Fibroblast of upper back skin (primary cell): ENCODE data around the gene NTN4.

Experiments used
- DNase-seq: peaks from one replicate; pipeline ENCODE4 v3.0.0-alpha.2; 2013

The NTN4 gene

DNA sequence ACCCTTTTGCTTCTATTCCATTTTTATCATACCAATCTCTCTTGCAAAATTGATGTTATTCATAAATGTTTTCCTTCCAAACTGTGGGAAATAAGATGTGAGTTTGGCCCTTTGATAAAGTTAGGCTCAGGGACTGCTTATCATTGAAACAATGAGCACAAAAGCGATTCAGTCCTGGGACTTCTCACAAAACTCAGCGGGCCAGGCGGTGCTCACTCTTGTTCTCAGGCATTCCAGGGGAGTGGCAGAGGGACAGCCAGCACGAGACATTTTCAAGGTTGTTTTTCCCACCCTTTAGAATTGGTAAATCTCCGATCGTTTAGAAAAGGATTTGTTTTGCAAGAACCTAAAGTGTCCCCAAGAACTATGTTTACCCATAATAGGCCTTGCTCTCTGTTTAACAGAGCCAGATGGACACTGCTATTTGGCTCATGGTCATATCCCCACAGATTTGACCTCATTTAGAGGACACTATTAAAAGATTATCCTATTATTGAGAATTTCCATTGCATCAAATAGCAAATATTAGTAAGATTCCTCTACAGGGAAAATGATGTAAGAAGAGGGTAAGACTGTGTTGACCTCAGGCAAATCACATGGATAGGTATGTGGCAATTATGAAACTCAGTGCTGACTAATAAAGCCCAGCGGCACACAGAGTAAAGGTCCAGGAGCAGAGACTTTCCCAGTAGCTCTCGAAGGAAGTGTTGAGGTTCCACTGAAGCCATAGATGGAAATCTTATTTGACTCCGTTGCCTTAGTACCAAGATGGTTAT, 136.6 kb downstream of the NTN4 start:
- peak; percentile 85 for DNase-seq

GRCh38 chr12:95651681-95652080, 138.9 kb downstream of the NTN4 start:
- no peak for DNase-seq

DNA sequence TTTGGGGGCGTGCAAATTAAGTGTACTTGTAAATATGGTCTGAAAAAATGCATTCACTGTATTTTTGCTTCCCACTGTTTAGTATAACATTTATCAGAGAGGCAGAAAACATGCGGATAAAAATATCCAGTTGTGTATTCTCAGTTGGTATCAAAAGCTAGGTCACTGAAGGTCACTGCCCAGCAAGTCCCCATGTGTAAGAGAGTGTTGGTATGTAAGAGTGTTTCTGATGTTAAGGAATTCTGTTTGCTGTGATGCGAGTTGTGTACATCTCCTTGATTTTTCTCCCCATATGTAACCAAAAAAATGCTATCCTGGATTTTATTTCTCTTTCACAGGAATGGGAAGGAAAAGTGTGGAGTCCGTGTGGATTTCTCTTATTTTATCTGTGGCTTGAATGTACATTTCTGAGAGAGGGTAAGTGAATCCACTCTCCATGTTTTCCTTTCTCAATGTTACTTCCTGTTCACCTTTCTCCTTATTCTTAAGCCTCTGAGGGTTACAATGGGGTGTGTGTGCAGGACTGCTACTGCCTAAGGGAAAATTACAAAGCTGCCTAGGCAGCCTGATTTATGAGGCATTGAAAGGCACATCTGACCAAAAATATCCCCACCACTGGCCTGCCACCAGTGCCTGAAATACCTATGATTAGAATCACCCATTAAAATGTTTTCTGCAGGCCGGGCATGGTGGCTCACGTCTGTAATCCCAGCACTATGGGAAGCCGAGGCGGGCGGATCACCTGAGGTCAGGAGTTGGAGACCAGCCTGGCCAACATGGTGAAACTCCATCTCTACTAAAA, 141.4 kb downstream of the NTN4 start:
- peak; percentile 80 for DNase-seq

DNA sequence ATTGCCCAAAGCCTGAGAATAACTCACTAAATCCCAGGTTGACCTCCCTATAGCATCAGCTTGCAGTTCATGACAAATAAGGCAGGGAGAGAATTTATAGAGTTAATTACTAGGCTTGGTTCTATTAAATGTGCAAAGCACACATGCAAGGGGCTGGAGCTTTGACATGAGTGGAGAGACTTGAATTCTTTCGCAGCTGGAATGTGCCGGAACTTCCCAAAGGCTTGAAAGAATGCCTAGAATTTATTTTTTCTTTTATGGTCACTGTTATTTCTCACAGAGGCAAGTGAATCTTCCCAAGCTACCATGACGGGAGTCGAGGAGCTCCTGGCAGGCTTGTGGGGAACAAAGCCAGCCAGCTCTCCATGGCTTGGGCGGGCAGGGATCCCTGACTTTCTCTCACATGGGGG, 143.8 kb downstream of the NTN4 start:
- DNase-seq = peak; percentile 88

DNA sequence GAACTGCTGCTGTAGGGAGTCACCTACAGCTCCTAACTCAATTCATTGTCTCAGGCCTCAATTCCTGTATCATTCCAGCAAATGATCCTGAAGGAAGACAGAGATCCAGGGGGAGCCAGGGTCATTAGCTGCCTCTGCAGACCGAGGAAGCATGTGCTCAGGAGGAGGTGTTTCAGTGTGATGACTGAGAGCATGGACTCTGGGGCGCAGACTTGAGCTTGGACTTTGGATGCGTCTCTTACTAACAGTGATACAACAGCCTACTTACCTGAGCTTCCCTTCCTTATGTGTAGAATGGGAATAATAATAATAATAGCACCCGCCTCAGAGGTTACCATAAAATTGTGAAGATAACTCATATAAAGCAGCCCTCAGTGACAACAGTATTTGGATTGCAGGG, 147.3 kb downstream of the NTN4 start:
- DNase-seq = no peak

DNA sequence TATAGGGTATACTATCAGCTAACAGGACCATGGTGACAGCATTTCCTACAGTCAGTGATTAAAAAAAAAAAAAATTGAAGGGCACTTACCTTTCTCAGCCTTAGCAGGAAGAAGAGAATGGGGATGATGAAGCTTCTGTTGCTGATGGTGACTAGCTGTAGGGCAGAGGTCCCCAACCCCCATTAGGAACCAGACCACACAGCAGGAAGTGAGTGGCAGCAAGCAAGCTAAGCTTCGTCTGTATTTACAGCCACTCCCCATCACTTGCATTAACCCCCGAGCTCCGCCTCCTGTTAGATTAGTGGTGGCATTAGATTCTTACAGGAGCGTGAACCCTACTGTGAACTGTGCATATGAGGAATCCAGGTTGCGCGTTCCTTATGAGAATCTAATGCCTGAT, 148.0 kb downstream of the NTN4 start:
- DNase-seq = no peak

DNA sequence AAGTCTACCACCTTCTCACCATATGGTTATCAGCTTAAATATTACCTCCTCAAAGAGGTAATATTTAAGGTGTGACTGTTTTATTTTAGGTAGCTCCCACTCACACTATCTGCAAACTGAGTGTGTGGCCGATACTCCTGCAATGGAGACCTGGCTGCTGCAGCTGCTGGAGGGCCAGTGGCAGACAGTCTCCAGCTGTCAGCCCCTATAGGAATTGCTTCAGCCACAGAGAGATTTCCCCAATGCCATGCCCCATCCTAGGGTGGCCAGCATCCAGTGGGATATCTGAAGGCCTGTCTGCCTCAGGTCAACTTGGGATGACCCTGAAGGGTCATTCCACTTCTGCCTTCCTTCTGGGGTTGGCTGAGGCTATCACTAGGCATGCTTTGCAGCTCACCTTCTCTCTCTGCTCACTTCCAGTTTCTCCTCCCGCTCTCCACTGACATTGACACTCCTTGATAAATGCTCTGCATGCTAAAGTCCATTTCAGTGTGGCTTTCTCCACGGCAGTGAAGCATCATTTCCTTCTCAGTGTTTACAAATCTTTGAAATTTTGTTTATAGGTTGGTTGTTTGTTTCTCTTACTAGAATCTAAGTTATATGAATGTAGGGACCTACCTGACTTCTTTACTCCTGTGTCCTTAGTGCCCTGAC, 149.1 kb downstream of the NTN4 start:
- DNase-seq = no peak

GRCh38 chr12:95640516-95640915, 150.0 kb downstream of the NTN4 start:
- DNase-seq = no peak

GRCh38 chr12:95637471-95638155, 153.0 kb downstream of the NTN4 start:
- DNase-seq = peak; percentile 89

DNA sequence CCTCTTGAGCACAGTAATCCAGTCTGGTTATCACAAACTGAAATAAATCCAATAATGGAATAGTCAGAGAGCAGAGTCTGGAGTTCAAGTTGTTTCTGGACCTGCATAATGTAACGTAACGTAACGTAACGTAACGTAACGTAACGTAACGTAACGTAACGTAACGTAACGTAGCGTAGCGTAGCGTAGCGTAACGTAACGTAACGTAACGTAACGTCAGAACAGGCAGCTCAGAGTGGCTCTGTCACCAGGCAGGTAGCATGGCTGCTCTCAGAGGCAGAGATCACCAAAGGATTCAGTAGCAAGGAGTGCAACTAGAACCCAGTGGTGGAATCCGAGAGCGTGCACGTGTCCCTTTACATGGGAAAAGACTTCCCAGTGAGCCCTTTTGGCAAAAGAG, 153.6 kb downstream of the NTN4 start:
- no peak for DNase-seq

DNA sequence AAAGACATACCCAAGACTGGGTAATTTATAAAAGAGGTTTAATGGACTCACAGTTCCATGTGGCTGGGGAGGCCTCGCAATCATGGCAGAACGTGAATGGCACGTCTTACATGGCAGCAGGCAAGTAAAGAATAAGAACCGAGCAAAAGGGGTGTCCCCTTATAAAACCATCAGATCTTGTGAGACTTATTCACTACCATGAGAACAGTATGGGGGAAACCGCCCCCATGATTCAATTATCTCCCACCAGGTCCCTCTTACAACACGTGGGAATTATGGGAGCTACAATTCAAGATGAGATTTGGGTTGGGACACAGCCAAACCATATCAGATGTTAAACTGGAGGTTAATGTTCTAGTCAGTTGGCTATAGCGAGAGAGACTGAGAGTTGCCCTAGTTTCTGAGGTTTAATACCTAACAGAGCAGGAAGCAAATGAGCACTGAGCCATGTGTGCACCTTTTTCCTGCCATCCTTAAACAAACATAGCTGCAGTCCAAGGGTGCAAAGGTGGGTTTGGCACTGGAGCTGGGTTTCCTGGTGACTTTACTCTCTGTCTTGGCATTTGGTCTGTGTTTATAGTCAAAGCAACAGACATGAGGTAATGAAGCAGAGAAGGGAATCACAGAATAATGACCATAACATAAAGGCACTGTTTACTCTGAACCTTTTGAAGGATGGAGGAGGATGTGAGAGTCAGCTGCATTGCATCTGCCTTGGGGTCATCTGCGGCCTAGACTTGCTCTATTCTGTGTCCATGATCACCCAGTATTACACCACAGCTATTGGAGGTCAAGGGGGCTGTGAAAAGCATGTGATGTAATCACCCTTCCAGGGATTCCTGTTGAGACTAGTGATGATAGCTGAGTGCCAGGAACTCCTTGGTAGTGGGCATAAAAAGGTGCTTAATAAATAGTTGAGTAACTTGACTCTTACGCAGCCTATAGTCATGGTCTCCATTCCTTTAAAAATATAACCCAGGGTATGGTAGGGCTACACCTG, 155.6 kb downstream of the NTN4 start:
- DNase-seq = peak; percentile 11

- peak; percentile 35 for DNase-seq
Measured at GRCh38 chr12:95633732-95634465, 156.7 kb downstream of the NTN4 start.

DNA sequence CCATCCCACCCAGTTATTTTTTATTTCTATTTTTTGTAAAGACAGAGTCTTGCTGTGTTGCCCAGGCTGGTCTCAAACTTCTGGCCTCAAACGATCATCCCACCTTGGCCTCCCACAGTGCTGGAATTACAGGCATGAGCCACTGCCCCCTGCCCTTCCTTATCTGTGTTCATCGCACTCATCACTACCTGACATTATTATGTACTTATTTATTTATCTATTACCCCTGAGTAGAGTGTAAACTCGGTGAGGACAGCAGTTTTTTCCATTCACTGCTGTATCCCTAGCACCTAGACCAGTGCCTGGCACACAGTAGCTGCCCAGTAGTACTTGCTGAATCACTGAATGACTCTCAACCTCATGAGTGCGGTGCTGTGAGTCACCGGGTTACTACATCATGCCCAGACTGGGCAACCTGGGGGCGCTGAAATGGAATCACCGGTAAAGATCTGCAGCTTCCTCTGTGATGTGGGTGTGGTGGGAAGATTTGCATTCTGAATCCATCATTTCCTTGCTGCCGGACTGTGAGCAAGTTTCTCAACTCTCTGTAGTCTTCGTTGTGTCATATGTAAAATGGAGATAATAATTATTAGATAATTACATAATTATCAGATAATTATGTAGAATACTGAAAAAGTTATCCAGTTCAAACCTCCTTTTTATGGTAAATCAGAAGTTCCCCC, 157.4 kb downstream of the NTN4 start:
- DNase-seq = peak; percentile 53

DNA sequence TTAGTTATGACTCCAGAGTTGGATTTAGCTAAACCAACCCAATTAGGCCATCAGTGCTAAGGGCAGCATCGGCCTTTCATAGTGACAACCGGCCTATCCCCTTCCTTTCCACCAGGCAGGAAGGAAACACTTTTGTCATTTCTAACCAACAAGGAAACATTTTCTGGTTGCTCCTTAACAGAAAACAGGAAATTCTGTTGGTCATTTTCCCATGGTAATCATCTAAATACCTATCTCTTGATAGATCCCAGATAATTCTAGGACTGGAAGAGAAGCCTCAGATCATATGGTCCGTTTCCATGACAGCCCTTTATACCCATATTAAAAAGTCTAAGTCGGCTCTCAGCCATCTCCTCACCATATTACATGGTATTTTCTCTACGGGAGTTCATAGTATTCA, 160.1 kb downstream of the NTN4 start:
- no peak for DNase-seq

DNA sequence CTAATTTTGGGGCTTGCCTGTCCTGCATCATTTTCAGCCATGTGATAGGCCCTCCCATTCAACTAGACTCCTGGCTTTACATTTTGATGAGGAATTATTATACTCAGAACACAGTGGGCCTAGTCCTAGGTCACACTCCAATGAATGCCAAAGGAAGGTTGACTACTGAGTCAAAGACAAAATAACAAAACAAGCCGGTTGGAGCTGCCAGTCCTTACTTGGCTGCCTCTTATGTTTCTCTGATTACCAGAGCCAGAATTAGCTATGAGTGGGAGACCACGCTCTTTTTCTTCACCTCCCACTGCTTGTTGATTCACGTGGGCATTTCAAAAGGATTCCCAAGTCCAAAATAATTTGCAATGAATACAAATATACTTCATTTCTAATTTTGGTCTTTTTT, 161.2 kb downstream of the NTN4 start:
- no peak for DNase-seq

DNA sequence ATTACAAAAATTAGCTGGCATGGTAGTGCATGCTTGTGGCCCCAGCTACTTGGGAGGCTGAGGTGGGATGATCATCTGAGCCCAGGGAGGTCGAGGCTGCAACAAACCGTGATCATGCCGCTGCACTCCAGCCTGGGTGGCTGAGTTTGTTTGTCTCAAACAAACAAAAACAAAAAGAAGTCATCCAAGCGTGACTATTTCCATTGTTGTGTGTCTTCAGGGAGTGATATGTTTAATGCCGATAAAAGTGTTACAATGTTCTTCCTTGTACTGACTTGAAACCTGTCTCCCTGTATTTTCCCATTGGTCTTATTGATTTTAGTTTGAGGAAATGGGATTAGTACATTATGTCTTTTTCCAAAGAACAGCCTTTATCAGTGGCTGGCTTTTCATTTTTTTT, 163.7 kb downstream of the NTN4 start:
- DNase-seq = no peak

DNA sequence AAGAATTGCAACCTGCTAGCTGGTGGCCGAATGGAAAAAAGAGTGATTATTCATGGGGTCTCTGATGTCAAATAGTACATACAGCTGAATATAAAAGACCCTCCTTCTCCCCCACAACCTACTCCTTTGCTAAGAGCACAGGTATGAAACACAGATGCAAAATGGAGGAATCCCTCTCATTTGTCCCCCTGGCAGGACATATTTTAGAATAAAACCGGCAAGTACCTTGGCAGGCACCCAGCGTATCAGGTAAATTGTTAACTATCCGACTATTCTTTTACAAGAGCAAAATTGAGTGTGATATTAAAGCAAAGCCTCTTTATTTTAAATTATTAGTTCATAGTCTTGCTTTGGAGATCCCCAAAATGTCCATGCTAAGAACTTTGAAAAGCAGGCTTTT, 165.6 kb downstream of the NTN4 start:
- DNase-seq = no peak

DNA sequence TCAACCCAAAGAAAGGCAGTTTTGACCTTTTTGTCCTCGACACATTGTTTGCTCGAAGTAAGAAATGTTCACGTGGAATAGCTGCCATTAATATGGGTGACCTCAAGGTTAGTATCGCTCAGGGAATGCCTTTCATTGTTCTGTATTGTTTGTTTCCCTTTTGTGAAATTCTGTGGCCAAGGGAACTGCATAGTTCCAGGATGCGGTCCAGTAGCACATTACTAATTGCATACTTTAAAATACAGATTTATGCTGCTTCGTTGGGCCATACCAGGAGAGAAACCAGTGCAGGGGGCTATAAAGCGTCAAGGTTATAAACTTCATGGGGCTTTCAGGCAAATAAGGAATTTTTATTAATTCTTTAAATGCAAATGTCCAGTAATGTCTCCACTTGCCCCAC, 166.0 kb downstream of the NTN4 start:
- DNase-seq = peak; percentile 57

DNA sequence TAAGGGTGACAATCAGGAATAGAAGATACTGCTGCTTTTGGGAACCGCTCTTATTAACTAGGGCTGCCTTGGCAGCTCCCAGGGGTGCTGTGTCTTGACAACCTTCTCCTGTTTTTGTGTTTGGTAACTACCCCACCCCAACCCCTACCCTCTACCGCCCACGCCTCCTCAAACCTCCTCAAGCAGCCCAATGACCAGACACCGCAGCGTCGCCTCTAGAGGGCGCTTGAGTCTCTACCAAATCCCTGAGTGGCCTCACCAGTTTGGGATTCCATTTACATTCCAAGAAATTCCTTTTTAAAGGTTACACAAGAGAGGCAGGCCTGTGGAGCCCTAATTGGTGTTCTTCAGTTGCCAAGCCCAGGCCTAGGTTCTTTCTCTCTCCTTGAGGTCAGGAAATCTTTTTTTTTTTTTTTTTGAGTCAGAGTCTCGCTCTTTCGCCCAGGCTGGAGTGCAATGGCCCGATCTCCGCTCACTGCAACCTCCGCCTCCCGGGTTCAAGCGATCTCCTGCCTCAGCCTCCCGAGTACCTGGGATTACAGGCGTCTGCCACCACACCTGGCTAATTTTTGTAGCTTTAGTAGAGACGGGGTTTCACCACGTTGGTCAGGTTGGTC, 166.9 kb downstream of the NTN4 start:
- peak; percentile 90 for DNase-seq

DNA sequence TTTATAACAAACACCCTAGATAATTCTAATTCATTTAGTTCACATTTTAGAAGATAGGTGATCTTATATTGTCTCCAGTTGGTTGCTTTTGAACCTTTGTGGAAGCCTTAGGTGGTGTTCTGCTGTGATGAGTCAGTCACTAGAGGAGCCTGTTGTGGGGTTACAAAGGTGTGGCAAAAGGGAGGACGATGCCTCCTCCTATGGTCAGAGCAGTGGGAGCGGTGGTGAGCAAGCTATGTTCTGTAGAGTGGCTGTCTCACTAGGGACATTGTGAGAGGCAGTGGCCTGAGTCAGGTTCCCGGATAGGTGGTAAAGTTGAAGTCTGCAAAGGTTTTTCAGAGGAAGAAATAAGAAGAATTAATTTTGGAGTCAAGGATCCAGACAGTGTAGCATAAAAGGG, 167.7 kb downstream of the NTN4 start:
- DNase-seq = no peak
